Stomach (tissue), 9 donors: ENCODE results near the gene ULBP1. TPM values are rescaled to one million over a fixed set of nuclear protein-coding genes. Genes with fewer than 3 reads are reported as not detected.

Experiments
- DNase-seq, 2 donors: peaks; one replicate each; pipeline versions ENCODE4 v3.0.0 to v3.0.0-alpha.2; 2013 to 2019
- H3K27ac ChIP-seq, 5 donors: fragments of 200-600 bp in 4 of 5; sonication (generic) in 4 of 5; one replicate each; pipeline ENCODE4 v1.5.1; 2013 to 2019; ENCODE audit warnings: mild to moderate bottlenecking in 1 of 5, moderate library complexity in 1 of 5
- H3K27me3 ChIP-seq, 3 donors: fragments of 200-600 bp; sonication (generic); one replicate each; pipeline ENCODE4 v1.5.1; 2017 to 2019; ENCODE audit warnings: mixed run types in 1 of 3
- H3K36me3 ChIP-seq, 4 donors: fragments of 200-600 bp; sonication (generic); 1 replicate in 3 of 4; 2 replicates in 1 of 4; pipeline ENCODE4 v1.5.1; 2016 to 2019
- H3K4me1 ChIP-seq, 4 donors: fragments of 200-600 bp; sonication (generic); one replicate each; pipeline ENCODE4 v1.5.1; 2016 to 2019
- H3K4me3 ChIP-seq, 4 donors: fragments of 200-600 bp; sonication (generic) in 3 of 4; one replicate each; pipeline ENCODE4 v1.5.1; 2016 to 2019; ENCODE audit warnings: mild to moderate bottlenecking in 1 of 4
- H3K9me3 ChIP-seq, 4 donors: fragments of 200-600 bp; sonication (generic); one replicate each; pipeline ENCODE4 v1.5.1; 2016 to 2019
- EP300 ChIP-seq: sonication (generic); formaldehyde crosslinking; IDR thresholded peaks from one replicate; pipeline ENCODE4 v1.6.1; 2017; ENCODE audit warnings: antibody characterized with exemption
- POLR2A ChIP-seq, 4 donors: fragments of 450-650 bp; IDR thresholded peaks; one replicate each; pipeline ENCODE4 v1.6.1; 2016; ENCODE audit warnings: antibody characterized with exemption in 4 of 4, control low read depth in 2 of 4, mild to moderate bottlenecking in 1 of 4, moderate library complexity in 1 of 4
- POLR2AphosphoS5 ChIP-seq, 3 donors: sonication (generic); formaldehyde crosslinking; IDR thresholded peaks; one replicate each; pipeline ENCODE4 v1.6.1; 2016; ENCODE audit warnings: antibody characterized with exemption in 3 of 3
- WGBS, 5 donors: extraction: QIAGEN DNeasy Blood & Tissue Kit in 3 of 5; methylation state at CpG; one replicate each; pipeline versions ENCODE4 v1.1.5 to v1.1.7; 2013 to 2018; 5-methylcytosine and 5-hydroxymethylcytosine counted together
- intact Hi-C: fragments of 100-400 bp; cut with DNase I; formaldehyde crosslinking; loops from one replicate; pipeline ENCODE4 v1.15.1; 2023; ENCODE audit warnings: low total_unique reads
- polyA plus RNA-seq, 3 donors: library from polyadenylated mRNA; stranded (reverse); fragments of 200-250 nt; gene quantifications; one replicate each; pipeline ENCODE4 v1.2.3, GENCODE V29; 2013
- total RNA-seq, 5 donors: library from RNA; depleted of rRNA; stranded (reverse); fragments of >200 nt; gene quantifications; one replicate each; pipeline versions ENCODE4 v1.1.0 to v1.2.3, GENCODE V29; 2014 to 2016
- TF ChIP-seq, protein P1 (sequence below), 7 experiments: fragments of 450-650 bp in 4 of 7; fragments of 200-600 bp in 3 of 7; sonication (generic) in 3 of 7; IDR thresholded peaks; one replicate each; pipeline ENCODE4 v1.5.1; 2016 to 2019; ENCODE audit warnings: antibody characterized with exemption in 7 of 7, control low read depth in 2 of 7, mild to moderate bottlenecking in 1 of 7
- donor health status: healthy with polysubstance abuse.
- donor health status: Bipolar disorder and iron deficiency.
- donor health status: healthy.

The ULBP1 gene
- total and polyA plus RNA-seq, 8 donors, result 0.03 to 1.3 TPM; not detected in 6

DNA sequence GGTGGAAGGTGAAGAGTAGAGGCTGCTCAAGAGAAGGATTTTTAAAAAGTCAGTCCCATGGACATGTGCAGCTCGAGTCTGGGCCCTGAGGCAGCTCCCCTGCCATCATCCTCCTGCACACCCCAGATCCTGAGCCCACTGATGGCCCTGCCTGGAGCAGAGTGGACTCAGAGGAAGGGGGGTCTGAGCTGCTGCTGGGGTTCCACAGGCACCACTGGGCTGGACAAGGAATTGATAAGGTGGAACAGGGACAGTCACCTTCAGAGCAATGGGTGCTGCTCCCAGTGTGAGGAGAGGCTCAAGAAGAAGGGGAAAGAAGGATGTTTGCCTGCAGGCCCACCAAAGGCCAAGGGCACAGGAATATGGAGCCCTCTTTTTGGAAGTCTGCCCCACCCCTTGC is 15.7 kb upstream of the ULBP1 start:
- no peaks in the 10 kb centered on the region for H3K4me1 ChIP-seq
- intact Hi-C loops, result no loop called here
- H3K27me3 ChIP-seq, result peaks cover 4 to 81% (median 24%) of the 10 kb centered on the region in 3 donors
- H3K36me3 ChIP-seq, result no peaks in the 10 kb centered on the region
- 54 to 80% (median 63%) methylated on average over 1 of the region's 1 CpG for WGBS, 5 donors
- no peaks in the 10 kb centered on the region for H3K9me3 ChIP-seq
- no peak overlapping the region for H3K27ac ChIP-seq
- TF ChIP-seq, protein P1, sequence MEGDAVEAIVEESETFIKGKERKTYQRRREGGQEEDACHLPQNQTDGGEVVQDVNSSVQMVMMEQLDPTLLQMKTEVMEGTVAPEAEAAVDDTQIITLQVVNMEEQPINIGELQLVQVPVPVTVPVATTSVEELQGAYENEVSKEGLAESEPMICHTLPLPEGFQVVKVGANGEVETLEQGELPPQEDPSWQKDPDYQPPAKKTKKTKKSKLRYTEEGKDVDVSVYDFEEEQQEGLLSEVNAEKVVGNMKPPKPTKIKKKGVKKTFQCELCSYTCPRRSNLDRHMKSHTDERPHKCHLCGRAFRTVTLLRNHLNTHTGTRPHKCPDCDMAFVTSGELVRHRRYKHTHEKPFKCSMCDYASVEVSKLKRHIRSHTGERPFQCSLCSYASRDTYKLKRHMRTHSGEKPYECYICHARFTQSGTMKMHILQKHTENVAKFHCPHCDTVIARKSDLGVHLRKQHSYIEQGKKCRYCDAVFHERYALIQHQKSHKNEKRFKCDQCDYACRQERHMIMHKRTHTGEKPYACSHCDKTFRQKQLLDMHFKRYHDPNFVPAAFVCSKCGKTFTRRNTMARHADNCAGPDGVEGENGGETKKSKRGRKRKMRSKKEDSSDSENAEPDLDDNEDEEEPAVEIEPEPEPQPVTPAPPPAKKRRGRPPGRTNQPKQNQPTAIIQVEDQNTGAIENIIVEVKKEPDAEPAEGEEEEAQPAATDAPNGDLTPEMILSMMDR (IDR thresholded peaks at IDR 0.05), result no peak
- TF ChIP-seq POLR2AphosphoS5 (IDR thresholded peaks at IDR 0.05), result no peak
- no peak for TF ChIP-seq POLR2A (IDR thresholded peaks at IDR 0.05)
- H3K4me3 ChIP-seq, result no peak overlapping the region
- DNase-seq, result no peak

DNA sequence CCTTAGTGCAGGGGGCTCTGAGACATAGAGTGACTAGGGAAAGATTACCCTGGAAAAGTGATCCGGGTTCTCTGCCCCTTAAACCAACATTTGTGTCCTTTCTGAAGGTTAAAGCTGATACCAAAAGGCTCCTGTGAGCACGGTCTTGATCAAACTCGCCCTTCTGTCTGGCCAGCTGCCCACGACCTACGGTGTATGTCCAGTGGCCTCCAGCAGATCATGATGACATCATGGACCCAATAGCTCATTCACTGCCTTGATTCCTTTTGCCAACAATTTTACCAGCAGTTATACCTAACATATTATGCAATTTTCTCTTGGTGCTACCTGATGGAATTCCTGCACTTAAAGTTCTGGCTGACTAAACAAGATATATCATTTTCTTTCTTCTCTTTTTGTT is 15.1 kb upstream of the ULBP1 start:
- no peak overlapping the region for H3K4me3 ChIP-seq
- no peak overlapping the region for H3K27ac ChIP-seq
- TF ChIP-seq POLR2A (IDR thresholded peaks at IDR 0.05) (no peak), EP300 (no peak), POLR2AphosphoS5 (IDR thresholded peaks at IDR 0.05) (no peak)
- TF ChIP-seq, protein P1 (IDR thresholded peaks at IDR 0.05), result no peak
- no peaks in the 10 kb centered on the region for H3K4me1 ChIP-seq
- intact Hi-C loops, result no loop called here
- H3K27me3 ChIP-seq, result peaks cover 8 to 81% (median 30%) of the 10 kb centered on the region in 3 donors
- no peak for DNase-seq
- no peaks in the 10 kb centered on the region for H3K9me3 ChIP-seq
- 53 to 75% (median 58%) methylated on average over 5 of the region's 5 CpGs for WGBS, 5 donors
- H3K36me3 ChIP-seq, result no peaks in the 10 kb centered on the region

DNA sequence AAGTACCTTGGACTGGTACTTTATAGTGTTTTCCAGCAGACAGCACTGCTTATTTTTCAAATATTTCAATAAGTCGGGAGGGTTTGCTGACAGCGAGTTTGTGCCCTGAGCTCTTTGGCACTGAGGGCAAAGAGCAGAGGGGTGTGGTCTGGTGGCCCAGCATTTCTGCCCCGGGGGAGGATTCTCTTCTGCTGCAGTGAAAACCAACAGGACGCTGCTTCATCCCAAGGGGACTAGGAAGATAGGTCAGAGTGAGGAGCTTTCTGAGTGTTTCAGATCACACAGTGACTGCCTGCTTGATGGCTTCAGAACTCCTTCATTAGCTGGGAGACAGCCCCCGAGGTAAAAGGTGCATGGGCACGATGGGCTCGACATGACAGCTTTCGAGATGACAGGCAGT is 13.3 kb upstream of the ULBP1 start:
- TF ChIP-seq POLR2A (IDR thresholded peaks at IDR 0.05), result no peak
- TF ChIP-seq EP300, result no peak
- TF ChIP-seq, protein P1 (IDR thresholded peaks at IDR 0.05), result no peak
- TF ChIP-seq POLR2AphosphoS5 (IDR thresholded peaks at IDR 0.05), result no peak
- peaks cover 9 to 92% (median 47%) of the 10 kb centered on the region in 3 donors for H3K27me3 ChIP-seq
- H3K36me3 ChIP-seq, result no peaks in the 10 kb centered on the region
- no peak for DNase-seq
- peaks cover 0 to 9% (median 5%) of the 10 kb centered on the region in 4 donors for H3K4me1 ChIP-seq
- H3K4me3 ChIP-seq, result no peak overlapping the region
- WGBS, 5 donors, result 27 to 40% (median 37%) methylated on average over 7 to 8 of the region's 8 CpGs
- H3K9me3 ChIP-seq, result no peaks in the 10 kb centered on the region
- no peak overlapping the region for H3K27ac ChIP-seq
- intact Hi-C loops, result no loop called here

- Histone ChIP-seq H3K4me3 (no peak overlapping the region), H3K36me3 (no peaks in the 10 kb centered on the region), H3K27ac (no peak overlapping the region), H3K27me3 (peaks cover 9 to 92% (median 53%) of the 10 kb centered on the region in 3 donors), H3K4me1 (peaks cover 0 to 9% (median 5%) of the 10 kb centered on the region in 4 donors), H3K9me3 (no peaks in the 10 kb centered on the region)
- no peak for DNase-seq
- 73 to 77% (median 73%) methylated on average over 9 of the region's 9 CpGs for WGBS, 5 donors
- TF ChIP-seq, protein P1 (IDR thresholded peaks at IDR 0.05), result no peak
- TF ChIP-seq POLR2AphosphoS5 (IDR thresholded peaks at IDR 0.05) (no peak), POLR2A (IDR thresholded peaks at IDR 0.05) (no peak), EP300 (no peak)
- intact Hi-C loops, result no loop called here
Observed at GRCh38 chr6:149951096-149951495, 12.6 kb upstream of the ULBP1 start.
